GM21447 (cell line): Measurements from ENCODE around the gene FOXE3.

ENCODE experiments used
- ATAC-seq: cut with Tn5 transposase; IDR thresholded peaks from one replicate; pipeline ENCODE4 v1.9.1; 2021; ENCODE audit not compliant: unreplicated experiment

FOXE3 gene

GRCh38 chr1:47415728-47416318 lies at the start of gene FOXE3:
FOXE3 (plus strand) TSS chr1:47416285; CDS start chr1:47416316, 31 bp downstream.
- no peak for ATAC-seq

DNA sequence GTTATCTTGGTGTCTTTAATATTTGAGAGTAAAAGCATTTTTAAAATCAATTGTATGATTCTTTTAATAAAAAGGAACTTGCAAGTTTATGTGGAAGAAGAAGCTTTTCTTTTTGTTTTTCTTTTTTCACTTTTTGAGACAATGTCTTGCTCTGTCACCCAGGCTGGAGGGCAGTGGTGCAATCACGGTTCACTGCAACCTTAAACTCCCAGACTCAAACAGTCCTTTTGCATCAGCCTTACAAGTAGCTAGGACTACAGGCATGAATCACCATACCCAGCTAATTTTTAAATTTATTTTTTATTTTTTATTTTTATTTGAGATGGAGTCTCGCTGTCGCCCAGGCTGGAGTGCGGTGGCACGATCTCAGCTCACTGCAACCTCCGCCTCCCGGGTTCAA lies 48.4 kb upstream of the FOXE3 start:
- no peak for ATAC-seq

GRCh38 chr1:47371016-47371517 lies 45.0 kb upstream of the FOXE3 start:
- ATAC-seq = no peak

GRCh38 chr1:47374501-47374900 lies 41.6 kb upstream of the FOXE3 start:
- ATAC-seq = no peak

- ATAC-seq = no peak
Measured at GRCh38 chr1:47378147-47378546, 37.9 kb upstream of the FOXE3 start.

GRCh38 chr1:47380699-47381098 lies 35.4 kb upstream of the FOXE3 start:
- no peak for ATAC-seq

- no peak for ATAC-seq
Measured at GRCh38 chr1:47382399-47382983, 33.6 kb upstream of the FOXE3 start.

DNA sequence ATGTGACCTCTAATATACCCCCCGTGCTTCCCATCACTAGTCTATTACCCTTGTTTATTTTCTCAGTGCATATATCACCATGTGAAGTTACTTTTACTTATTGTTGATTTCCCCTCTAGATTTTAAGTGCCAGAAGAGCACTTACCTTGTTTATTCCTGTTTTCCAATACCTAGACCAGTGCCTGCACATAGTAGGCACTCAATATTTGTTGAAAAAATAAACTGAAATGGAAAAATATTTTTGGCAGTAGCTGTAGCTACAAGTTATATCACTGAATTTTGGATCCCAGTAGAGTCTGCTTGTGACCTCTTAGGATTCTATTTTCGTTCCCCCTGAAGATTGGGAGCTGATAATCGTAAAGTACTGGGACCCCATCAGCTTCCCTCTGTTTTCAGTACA lies 32.0 kb upstream of the FOXE3 start:
- no peak for ATAC-seq

DNA sequence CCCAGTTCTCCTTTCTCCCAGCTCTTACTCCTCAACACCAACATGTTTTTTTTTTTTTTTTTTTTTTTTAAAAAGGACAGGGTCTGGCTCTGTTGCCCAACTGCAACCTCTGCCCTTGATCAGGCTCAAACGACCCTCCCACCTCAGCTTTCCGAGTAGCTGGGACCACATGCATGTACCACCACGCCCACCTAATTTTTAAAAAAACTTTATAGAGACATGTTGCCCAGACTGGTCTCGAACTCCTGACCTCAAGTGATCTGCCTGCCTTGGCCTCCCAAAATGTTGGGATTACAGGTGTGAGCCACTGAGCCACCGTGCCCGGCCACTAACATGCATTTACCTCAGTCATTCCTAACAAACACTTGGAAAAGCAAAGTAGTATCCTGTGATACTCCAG lies 31.1 kb upstream of the FOXE3 start:
- no peak for ATAC-seq

DNA sequence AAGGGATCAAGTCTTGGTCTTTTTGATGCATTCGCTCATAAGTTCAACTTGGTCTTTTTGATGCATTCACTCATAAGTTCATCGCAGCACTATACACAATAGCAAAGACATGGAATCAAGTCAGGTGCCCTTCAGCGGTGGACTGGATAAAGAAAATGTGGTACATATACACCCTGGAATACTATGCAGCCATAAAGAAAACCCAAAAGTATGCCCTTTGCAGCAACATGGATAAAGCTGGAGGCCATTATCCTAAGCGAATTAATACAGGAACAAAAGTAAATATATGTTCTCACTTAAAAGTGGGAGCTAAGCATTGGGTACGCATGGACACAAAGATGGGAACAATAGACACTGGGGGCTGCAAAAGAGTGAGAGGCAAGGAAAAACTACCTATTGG lies 29.8 kb upstream of the FOXE3 start:
- no peak for ATAC-seq

- no peak for ATAC-seq
Measured at GRCh38 chr1:47388030-47388890, 27.8 kb upstream of the FOXE3 start.

DNA sequence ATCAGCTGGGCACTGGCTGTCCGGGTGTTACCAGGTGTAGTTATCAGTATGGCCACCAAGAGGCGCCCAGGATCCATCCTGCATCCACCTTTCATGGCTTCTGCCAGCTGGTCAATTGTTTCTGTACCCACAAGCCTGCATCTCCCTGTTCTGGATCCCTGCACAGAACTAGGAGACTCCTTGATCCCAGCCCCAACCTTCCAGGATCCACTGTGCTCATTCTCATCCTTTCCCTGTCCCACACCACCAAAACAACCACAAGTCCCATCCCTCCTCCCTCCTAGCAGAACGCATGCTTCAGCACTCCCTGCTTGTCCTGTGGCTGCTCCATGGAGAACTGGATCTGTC lies 27.2 kb upstream of the FOXE3 start:
- ATAC-seq = peak; percentile 61

GRCh38 chr1:47389731-47390130 lies 26.4 kb upstream of the FOXE3 start:
- ATAC-seq = no peak

- ATAC-seq = no peak
Measured at GRCh38 chr1:47390843-47391242, 25.2 kb upstream of the FOXE3 start.

- ATAC-seq = no peak
Measured at GRCh38 chr1:47393141-47393540, 22.9 kb upstream of the FOXE3 start.

DNA sequence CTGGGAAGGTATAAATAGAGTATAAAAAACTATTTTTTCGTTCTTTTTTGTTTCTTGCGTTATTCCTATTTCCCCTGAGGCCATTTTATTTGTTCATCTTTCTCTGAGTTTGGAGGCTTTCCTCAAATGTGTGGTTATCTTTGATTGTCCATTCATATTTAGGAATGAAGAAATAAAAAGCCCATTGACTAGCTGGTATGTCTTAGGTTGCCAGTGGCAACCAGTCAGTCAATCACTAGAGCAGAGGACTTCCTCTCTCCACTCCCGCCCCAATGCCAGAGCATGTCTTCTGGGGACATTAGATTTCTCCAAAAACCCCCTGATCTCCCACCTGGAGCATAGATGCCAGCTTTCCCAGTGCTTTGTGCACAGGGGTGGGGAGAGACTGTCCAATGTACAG lies 20.7 kb upstream of the FOXE3 start:
- ATAC-seq = no peak

DNA sequence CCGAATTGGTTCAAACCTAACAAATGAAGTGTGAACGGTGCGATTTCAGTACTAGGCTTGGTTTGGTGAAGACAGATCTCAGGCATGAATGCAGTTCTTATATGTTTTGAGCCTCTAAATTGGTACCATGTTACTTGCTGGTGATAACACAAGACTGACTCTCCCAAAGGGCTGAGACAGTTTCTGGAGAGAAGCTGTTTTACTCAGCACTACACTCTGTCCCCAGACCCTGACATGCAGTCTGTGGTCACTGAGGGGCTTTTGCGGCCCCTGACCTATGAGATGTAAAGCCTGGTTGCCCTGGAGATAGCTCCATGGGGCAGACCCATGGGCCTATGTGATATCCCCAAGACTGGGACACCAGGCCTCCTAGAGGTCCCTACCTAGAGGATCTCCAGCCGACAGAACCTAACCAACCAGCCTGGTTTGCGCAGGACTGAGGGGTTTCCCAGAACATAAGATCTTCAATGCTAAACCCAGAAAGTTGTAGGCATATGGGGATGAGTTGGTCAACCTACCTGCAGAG lies 19.4 kb upstream of the FOXE3 start:
- ATAC-seq = no peak

- ATAC-seq = no peak
Measured at GRCh38 chr1:47399138-47399845, 16.8 kb upstream of the FOXE3 start.

- no peak for ATAC-seq
Measured at GRCh38 chr1:47399846-47400155, 16.3 kb upstream of the FOXE3 start.

GRCh38 chr1:47401761-47402160 lies 14.3 kb upstream of the FOXE3 start:
- ATAC-seq = no peak

- ATAC-seq = no peak
Measured at GRCh38 chr1:47402591-47402990, 13.5 kb upstream of the FOXE3 start.
